HEK293 (cell line): Measurements from ENCODE around the gene LRRC7.

Experiments used
- ZNF274 ChIP-seq, 2 experiments: fragments of 200-500 bp in 1 of 2; fragments of 450-650 bp in 1 of 2; sonication (Bioruptor generic) in 1 of 2; formaldehyde crosslinking in 1 of 2; IDR thresholded peaks; 2 replicates each; pipeline versions ENCODE4 v1.5.1 to v1.6.1; 2014 to 2016; ENCODE audit warnings: borderline replicate concordance in 1 of 2, inconsistent platforms in 1 of 2, low read length in 1 of 2, missing biosample characterization in 1 of 2, missing genetic modification characterization in 1 of 2
- ZNF350 ChIP-seq: fragments of 450-650 bp; formaldehyde crosslinking; IDR thresholded peaks from 2 replicates; pipeline ENCODE4 v1.5.0; 2017; ENCODE audit warnings: missing biosample characterization, mild to moderate bottlenecking, missing genetic modification characterization

DNA sequence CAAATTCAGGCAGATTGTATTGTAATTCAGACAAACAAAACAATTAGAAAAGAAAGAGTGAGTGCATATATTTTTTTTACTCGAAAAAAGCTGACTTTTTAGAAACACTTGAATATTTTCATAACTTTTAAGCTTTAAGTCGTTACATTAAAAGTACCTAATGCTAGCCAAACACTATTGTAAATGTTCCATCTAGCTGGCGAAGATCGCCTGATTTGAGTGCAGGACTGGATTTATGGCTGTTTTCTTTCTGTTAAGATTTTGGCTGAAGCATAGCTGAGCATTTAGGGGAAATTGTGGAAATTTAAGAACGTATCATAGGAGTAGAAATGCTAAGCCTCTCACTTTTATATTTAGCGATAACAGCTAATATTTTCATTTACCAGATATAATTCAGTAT is 24.6 kb downstream of the LRRC7 start:
- TF ChIP-seq ZNF350 (no peak), ZNF274 (IDR thresholded peaks at IDR 0.05; ENCODE audit: low read length) (no peak), ZNF274 (tag by site-specific recombination; IDR thresholded peaks at IDR 0.05; ENCODE audit: borderline replicate concordance) (no peak)
